Karpas-422 (cell line): ENCODE data around the gene ELMO2. TPM values are rescaled to one million over a fixed set of nuclear protein-coding genes. Genes with fewer than 3 reads are reported as not detected.
A peak's percentile ranks its signal among the peaks of the same experiment; 100 is the strongest.

ENCODE experiments used
- DNase-seq: peaks from one replicate; pipeline ENCODE4 v3.0.0-alpha.2; 2015
- H2AFZ ChIP-seq: fragments of 200-600 bp; sonication (generic); 2 replicates; pipeline ENCODE4 v1.6.1; 2014; ENCODE audit warnings: antibody characterized with exemption, low read length, mixed read lengths
- H3K27ac ChIP-seq: fragments of 200-600 bp; sonication (generic); 2 replicates; pipeline ENCODE4 v1.5.1; 2014; ENCODE audit warnings: mild to moderate bottlenecking, low read length, moderate library complexity
- H3K27me3 ChIP-seq: fragments of 200-600 bp; sonication (generic); 2 replicates; pipeline ENCODE4 v1.6.1; 2014; ENCODE audit warnings: low read length, mixed read lengths
- H3K36me3 ChIP-seq: fragments of 200-600 bp; sonication (generic); 2 replicates; pipeline ENCODE4 v1.6.1; 2014; ENCODE audit warnings: low read length, mixed read lengths; ENCODE audit not compliant: insufficient read depth
- H3K4me1 ChIP-seq: fragments of 200-600 bp; sonication (generic); 2 replicates; pipeline ENCODE4 v1.6.1; 2014; ENCODE audit warnings: mild to moderate bottlenecking, low read length, mixed read lengths
- H3K4me2 ChIP-seq: fragments of 200-600 bp; sonication (generic); 2 replicates; pipeline ENCODE4 v1.6.1; 2014; ENCODE audit warnings: low read length, low read depth, mild to moderate bottlenecking; ENCODE audit not compliant: poor library complexity, severe bottlenecking
- H3K4me3 ChIP-seq: fragments of 200-600 bp; sonication (generic); 2 replicates; pipeline ENCODE4 v1.5.1; 2014; ENCODE audit warnings: mild to moderate bottlenecking, antibody characterized with exemption, low read length, mixed read lengths
- H3K79me2 ChIP-seq: fragments of 200-600 bp; sonication (generic); 2 replicates; pipeline ENCODE4 v1.6.1; 2014; ENCODE audit warnings: mild to moderate bottlenecking, low read length, mixed read lengths
- H3K9ac ChIP-seq: fragments of 200-600 bp; sonication (generic); 2 replicates; pipeline ENCODE4 v1.6.0; 2014; ENCODE audit warnings: low read length
- H3K9me2 ChIP-seq: fragments of 200-600 bp; sonication (generic), shearing (Covaris generic); replicated peaks from 2 replicates; pipeline ENCODE4 v1.6.0; 2014; ENCODE audit warnings: mild to moderate bottlenecking, low read length, moderate library complexity; ENCODE audit not compliant: insufficient read depth
- H3K9me3 ChIP-seq: fragments of 300-700, 200-600 bp; sonication (generic); 2 replicates; pipeline ENCODE4 v1.6.1; 2014; ENCODE audit warnings: low read length, mixed read lengths
- H4K20me1 ChIP-seq: fragments of 200-600 bp; sonication (generic); 2 replicates; pipeline ENCODE4 v1.6.1; 2014; ENCODE audit warnings: mild to moderate bottlenecking, antibody characterized with exemption, low read length, low read depth; ENCODE audit not compliant: insufficient read depth
- total RNA-seq: library from RNA; depleted of rRNA; stranded (reverse); fragments of >200 nt; shearing (Covaris generic); gene quantifications from 2 replicates; pipeline ENCODE4 v1.2.3, GENCODE V29; 2014; ENCODE audit warnings: low replicate concordance

Gene ELMO2
- total RNA-seq, 1 experiment from 2014 or later: 91.4 TPM

- no peak overlapping the region for H3K4me2 ChIP-seq
- H3K9ac ChIP-seq: peak overlapping the region; percentile 15; the same call in 1 of the 2 replicates
These were observed 49.3 kb downstream of the ELMO2 start for GRCh38 chr20:46357030-46357514.

DNA sequence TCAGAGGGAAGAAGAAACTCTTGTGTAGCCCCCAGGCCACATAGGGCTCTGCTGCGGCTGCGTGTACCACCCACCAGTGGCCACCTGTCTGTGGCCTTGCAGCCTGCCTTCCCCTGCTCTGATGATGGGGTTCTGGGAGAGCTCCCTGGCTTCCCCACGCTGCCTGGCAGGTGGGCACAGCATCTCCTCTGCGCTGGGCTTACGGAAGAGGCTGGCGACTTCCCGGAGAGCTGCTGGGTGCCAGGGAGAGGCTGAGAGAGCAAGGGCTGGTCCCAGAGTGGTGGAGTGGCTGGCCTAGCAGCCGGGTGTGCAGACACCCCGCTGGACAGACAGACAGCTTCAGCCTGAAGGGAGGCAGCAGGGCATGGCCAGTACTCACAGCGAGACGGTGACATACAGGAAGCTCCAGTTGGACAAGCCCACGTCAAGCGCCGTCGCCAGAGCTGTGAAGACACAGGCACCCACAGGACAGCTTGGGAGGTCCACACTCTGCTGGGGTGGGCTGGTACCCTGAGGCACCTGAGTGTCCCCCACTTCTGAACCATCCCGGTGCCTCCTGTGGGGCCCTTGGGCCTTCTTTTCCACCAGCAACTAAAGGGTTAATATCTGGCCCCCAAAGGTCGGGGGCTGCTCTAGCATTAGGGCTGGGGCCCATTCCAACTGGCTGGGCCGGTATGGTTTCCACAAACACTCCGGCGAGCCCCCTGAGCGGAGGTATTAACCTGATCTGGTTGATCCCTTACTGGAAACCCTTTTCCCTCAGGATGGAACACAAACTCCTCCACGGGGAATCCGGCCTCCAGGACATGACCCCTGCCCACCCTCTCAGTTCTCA, 50.0 kb downstream of the ELMO2 start:
- Histone ChIP-seq H3K27ac (peak overlapping the region; percentile 94; the same call in 1 of the 2 replicates), H3K79me2 (peaks cover 27% of the 10 kb centered on the region), H3K36me3 (peaks cover 29% of the 10 kb centered on the region; the same call in 1 of the 2 replicates), H2AFZ (no peak overlapping the region), H3K9ac (no peak overlapping the region), H4K20me1 (peaks cover 16% of the 10 kb centered on the region), H3K9me3 (no peaks in the 10 kb centered on the region), H3K27me3 (no peaks in the 10 kb centered on the region), H3K4me1 (peaks cover 75% of the 10 kb centered on the region), H3K9me2 (no peaks in the 10 kb centered on the region), H3K4me3 (no peak overlapping the region), H3K4me2 (no peak overlapping the region)
- DNase-seq: no peak

More at GRCh38 chr20:46357030-46357514, 49.3 kb downstream of the ELMO2 start:
- no peak overlapping the region for H2AFZ ChIP-seq
- no peak for DNase-seq
- H3K4me1 ChIP-seq: peaks cover 75% of the 10 kb centered on the region
- peak overlapping the region; percentile 94 for H3K27ac ChIP-seq
- no peak overlapping the region for H3K4me3 ChIP-seq
- peaks cover 34% of the 10 kb centered on the region for H3K79me2 ChIP-seq
- H4K20me1 ChIP-seq: peaks cover 16% of the 10 kb centered on the region
- H3K36me3 ChIP-seq: peaks cover 29% of the 10 kb centered on the region; the same call in 1 of the 2 replicates
- no peaks in the 10 kb centered on the region for H3K9me2 ChIP-seq
- H3K9me3 ChIP-seq: no peaks in the 10 kb centered on the region
- H3K27me3 ChIP-seq: no peaks in the 10 kb centered on the region

DNA sequence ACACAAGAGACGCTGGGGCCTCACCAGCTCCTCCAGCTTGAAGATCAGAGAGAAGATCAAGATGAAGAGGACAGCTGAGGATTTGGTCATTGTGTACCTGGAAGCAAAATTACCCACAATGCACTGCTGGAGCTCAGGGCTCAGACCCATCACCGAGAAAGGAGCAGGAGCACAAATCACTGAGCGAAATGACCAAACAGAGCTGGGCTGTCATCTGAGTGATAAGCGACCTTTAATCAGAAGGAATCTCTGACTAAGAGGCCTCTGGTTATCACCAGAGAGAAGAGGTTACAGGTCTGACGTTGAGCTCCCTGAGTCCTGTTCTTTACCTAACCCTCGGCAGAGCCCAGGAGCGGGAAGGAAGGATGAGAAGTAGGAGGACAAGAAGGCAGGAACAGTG, 50.6 kb downstream of the ELMO2 start:
- Histone ChIP-seq H3K4me1 (peaks cover 75% of the 10 kb centered on the region), H4K20me1 (peaks cover 16% of the 10 kb centered on the region), H3K4me3 (no peak overlapping the region), H3K4me2 (no peak overlapping the region), H3K79me2 (peaks cover 22% of the 10 kb centered on the region), H3K27me3 (no peaks in the 10 kb centered on the region), H3K27ac (no peak overlapping the region), H3K9me3 (no peaks in the 10 kb centered on the region), H3K36me3 (peaks cover 29% of the 10 kb centered on the region; the same call in 1 of the 2 replicates), H3K9me2 (no peaks in the 10 kb centered on the region), H2AFZ (no peak overlapping the region), H3K9ac (no peak overlapping the region)
- no peak for DNase-seq

GRCh38 chr20:46354920-46355654, 51.3 kb downstream of the ELMO2 start:
- Histone ChIP-seq H3K27ac (no peak overlapping the region), H3K4me2 (no peak overlapping the region), H3K36me3 (peaks cover 30% of the 10 kb centered on the region), H3K4me1 (peaks cover 75% of the 10 kb centered on the region), H4K20me1 (peaks cover 16% of the 10 kb centered on the region), H3K9me3 (no peaks in the 10 kb centered on the region), H3K9me2 (no peaks in the 10 kb centered on the region), H3K79me2 (peaks cover 19% of the 10 kb centered on the region), H3K4me3 (no peak overlapping the region), H3K27me3 (no peaks in the 10 kb centered on the region), H3K9ac (no peak overlapping the region), H2AFZ (no peak overlapping the region)
- no peak for DNase-seq

GRCh38 chr20:46354207-46354555, 52.2 kb downstream of the ELMO2 start:
- Histone ChIP-seq H3K4me2 (no peak overlapping the region), H3K36me3 (peaks cover 39% of the 10 kb centered on the region), H3K27ac (no peak overlapping the region), H3K4me1 (peaks cover 75% of the 10 kb centered on the region), H4K20me1 (peaks cover 16% of the 10 kb centered on the region), H3K4me3 (no peak overlapping the region), H3K79me2 (peaks cover 14% of the 10 kb centered on the region), H3K9me2 (no peaks in the 10 kb centered on the region), H2AFZ (no peak overlapping the region), H3K27me3 (no peaks in the 10 kb centered on the region), H3K9me3 (no peaks in the 10 kb centered on the region), H3K9ac (no peak overlapping the region)
- DNase-seq: no peak

GRCh38 chr20:46353500-46354206, 52.8 kb downstream of the ELMO2 start:
- Histone ChIP-seq H3K36me3 (peaks cover 39% of the 10 kb centered on the region), H3K4me1 (peaks cover 75% of the 10 kb centered on the region), H3K27ac (no peak overlapping the region), H3K4me2 (no peak overlapping the region), H3K9me2 (no peaks in the 10 kb centered on the region), H4K20me1 (peaks cover 14% of the 10 kb centered on the region), H3K79me2 (peaks cover 10% of the 10 kb centered on the region), H3K4me3 (no peak overlapping the region), H3K9me3 (no peaks in the 10 kb centered on the region), H3K9ac (no peak overlapping the region), H3K27me3 (no peaks in the 10 kb centered on the region), H2AFZ (no peak overlapping the region)
- DNase-seq: no peak

- Histone ChIP-seq H4K20me1 (peaks cover 7% of the 10 kb centered on the region), H3K9ac (no peak overlapping the region), H3K4me2 (peak overlapping the region; percentile 64), H3K4me1 (peaks cover 68% of the 10 kb centered on the region), H3K27ac (peak overlapping the region; percentile 78), H3K9me3 (no peaks in the 10 kb centered on the region), H3K9me2 (no peaks in the 10 kb centered on the region), H3K27me3 (no peaks in the 10 kb centered on the region), H3K4me3 (no peak overlapping the region), H2AFZ (no peak overlapping the region), H3K36me3 (peaks cover 34% of the 10 kb centered on the region), H3K79me2 (no peaks in the 10 kb centered on the region)
- no peak for DNase-seq
These were observed 54.0 kb downstream of the ELMO2 start for GRCh38 chr20:46352370-46352938.
